Smooth muscle cell (in vitro differentiated cells): ENCODE measurements around the gene CCR8. TPM values are rescaled to one million over a fixed set of nuclear protein-coding genes. Genes with fewer than 3 reads are reported as not detected.

Source experiments
- DNase-seq: peaks from one replicate; lab custom pipeline; 2025; ENCODE audit not compliant: unreplicated experiment; lab: John Stamatoyannopoulos, UW
- H2AFZ ChIP-seq: fragments of 200-600 bp; sonication (generic); 2 replicates; pipeline ENCODE4 v1.6.0; 2016; ENCODE audit warnings: antibody characterized with exemption, low read depth, mild to moderate bottlenecking
- H3F3A ChIP-seq: fragments of 200-600 bp; sonication (generic); 2 replicates; pipeline ENCODE4 v1.6.0; 2017; ENCODE audit warnings: antibody characterized with exemption, low read depth
- H3K27ac ChIP-seq: fragments of 200-600 bp; sonication (generic); 2 replicates; pipeline ENCODE4 v1.5.1; 2016; ENCODE audit warnings: low read depth, mild to moderate bottlenecking
- H3K27me3 ChIP-seq: fragments of 200-600 bp; sonication (generic); 2 replicates; pipeline ENCODE4 v1.6.1; 2016; ENCODE audit warnings: low read depth, mild to moderate bottlenecking
- H3K36me3 ChIP-seq: fragments of 200-600 bp; sonication (generic); 2 replicates; pipeline ENCODE4 v1.5.1; 2016; ENCODE audit warnings: low read depth
- H3K4me1 ChIP-seq: fragments of 200-600 bp; sonication (generic); 2 replicates; pipeline ENCODE4 v1.5.1; 2016; ENCODE audit warnings: low read depth
- H3K4me2 ChIP-seq: fragments of 200-600 bp; sonication (generic); 2 replicates; pipeline ENCODE4 v1.6.0; 2016; ENCODE audit warnings: mild to moderate bottlenecking
- H3K4me3 ChIP-seq: fragments of 200-600 bp; sonication (generic); 2 replicates; pipeline ENCODE4 v1.5.1; 2016; ENCODE audit warnings: mild to moderate bottlenecking
- H3K79me2 ChIP-seq: fragments of 200-600 bp; sonication (generic); 2 replicates; pipeline ENCODE4 v1.6.0; 2016; ENCODE audit warnings: low read depth, mild to moderate bottlenecking
- H3K9ac ChIP-seq: fragments of 200-600 bp; sonication (generic); 2 replicates; pipeline ENCODE4 v1.6.0; 2016; ENCODE audit warnings: low read depth
- H3K9me3 ChIP-seq: fragments of 200-600 bp; sonication (generic); replicated peaks from 2 replicates; pipeline ENCODE4 v1.5.1; 2016; ENCODE audit warnings: low read depth
- H4K20me1 ChIP-seq: fragments of 200-600 bp; sonication (generic); 2 replicates; pipeline ENCODE4 v1.6.0; 2016; ENCODE audit warnings: low read depth
- WGBS: methylation state at CpG from one replicate; pipeline ENCODE4 v1.1.7; 2016; ENCODE audit warnings: low lambda C conversion rate; 5-methylcytosine and 5-hydroxymethylcytosine counted together
- polyA plus RNA-seq: library from polyadenylated mRNA; unstranded; fragments of >200 nt; fragmentation: Nextera tagmentation; extraction: Ambion mirVana; gene quantifications from 2 replicates; pipeline ENCODE4 v1.2.1, GENCODE V29; 2016
- total RNA-seq: library from RNA; depleted of rRNA; stranded (reverse); fragments of >200 nt; gene quantifications from 2 replicates; pipeline ENCODE4 v1.2.3, GENCODE V29; 2014
- TF ChIP-seq, protein P1 (sequence below): fragments of 200-600 bp; sonication (generic); IDR thresholded peaks from 2 replicates; pipeline ENCODE4 v1.5.1; 2017; ENCODE audit warnings: borderline replicate concordance, mild to moderate bottlenecking, antibody characterized with exemption; ENCODE audit not compliant: insufficient read depth, poor library complexity, severe bottlenecking

The CCR8 gene
- total and polyA plus RNA-seq, 2 experiments from 2014 or later, result not detected

GRCh38 chr3:39286771-39287170, 42.7 kb upstream of the CCR8 start:
- 97% methylated on average over 3 of the region's 3 CpGs for WGBS

DNA sequence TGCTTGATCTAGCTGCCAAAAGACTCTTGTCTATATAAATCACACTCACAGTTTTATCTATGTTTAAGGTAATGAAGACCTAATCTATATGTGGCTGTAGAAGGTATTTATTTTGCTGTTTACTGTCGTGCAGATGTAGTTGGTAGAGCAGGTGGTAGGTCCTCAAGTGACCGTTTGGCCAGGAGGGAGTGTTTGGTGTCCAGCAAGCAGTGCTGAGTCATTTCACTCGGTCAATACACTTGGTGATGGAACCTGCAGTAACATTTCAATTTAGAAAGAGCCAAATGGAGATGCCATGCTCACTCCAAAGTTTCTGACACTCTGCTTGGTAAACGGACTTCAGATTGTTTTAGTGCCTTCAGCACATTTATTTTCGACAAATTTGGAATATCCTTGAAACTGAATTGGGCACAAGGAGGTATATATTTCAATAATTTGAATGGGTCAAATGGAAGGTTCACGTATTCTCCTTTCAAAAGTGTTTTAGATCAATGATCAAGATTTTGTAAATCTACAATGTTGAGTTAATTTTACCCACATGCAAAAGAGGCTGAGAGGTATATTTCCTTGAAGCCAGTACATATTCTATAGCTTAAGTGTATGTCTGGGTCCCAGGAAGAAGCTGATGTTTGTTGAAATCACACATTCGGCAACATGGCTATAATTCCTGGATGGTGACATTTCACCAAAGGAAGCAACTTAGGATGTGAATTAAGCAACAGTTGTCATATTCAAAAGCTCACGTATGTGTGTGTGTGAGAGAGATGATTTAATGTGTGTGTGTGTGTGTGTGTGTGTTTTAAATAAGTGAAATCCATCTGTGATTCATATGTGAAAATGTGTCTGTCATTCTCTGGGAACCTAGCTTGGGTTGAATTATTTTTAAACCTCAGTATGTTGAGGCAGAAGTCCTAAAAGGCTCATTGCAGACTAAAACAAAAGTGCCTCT, 42.0 kb upstream of the CCR8 start:
- Histone ChIP-seq H3K9ac (no peak overlapping the region), H3K4me1 (no peaks in the 10 kb centered on the region), H3K27me3 (no peaks in the 10 kb centered on the region), H4K20me1 (no peaks in the 10 kb centered on the region), H3F3A (no peaks in the 10 kb centered on the region), H3K9me3 (no peaks in the 10 kb centered on the region), H3K79me2 (no peaks in the 10 kb centered on the region), H3K27ac (no peak overlapping the region), H3K36me3 (no peaks in the 10 kb centered on the region), H3K4me3 (no peak overlapping the region), H2AFZ (no peak overlapping the region), H3K4me2 (no peak overlapping the region)
- no peak for DNase-seq
- TF ChIP-seq, protein P1, sequence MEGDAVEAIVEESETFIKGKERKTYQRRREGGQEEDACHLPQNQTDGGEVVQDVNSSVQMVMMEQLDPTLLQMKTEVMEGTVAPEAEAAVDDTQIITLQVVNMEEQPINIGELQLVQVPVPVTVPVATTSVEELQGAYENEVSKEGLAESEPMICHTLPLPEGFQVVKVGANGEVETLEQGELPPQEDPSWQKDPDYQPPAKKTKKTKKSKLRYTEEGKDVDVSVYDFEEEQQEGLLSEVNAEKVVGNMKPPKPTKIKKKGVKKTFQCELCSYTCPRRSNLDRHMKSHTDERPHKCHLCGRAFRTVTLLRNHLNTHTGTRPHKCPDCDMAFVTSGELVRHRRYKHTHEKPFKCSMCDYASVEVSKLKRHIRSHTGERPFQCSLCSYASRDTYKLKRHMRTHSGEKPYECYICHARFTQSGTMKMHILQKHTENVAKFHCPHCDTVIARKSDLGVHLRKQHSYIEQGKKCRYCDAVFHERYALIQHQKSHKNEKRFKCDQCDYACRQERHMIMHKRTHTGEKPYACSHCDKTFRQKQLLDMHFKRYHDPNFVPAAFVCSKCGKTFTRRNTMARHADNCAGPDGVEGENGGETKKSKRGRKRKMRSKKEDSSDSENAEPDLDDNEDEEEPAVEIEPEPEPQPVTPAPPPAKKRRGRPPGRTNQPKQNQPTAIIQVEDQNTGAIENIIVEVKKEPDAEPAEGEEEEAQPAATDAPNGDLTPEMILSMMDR, result no peak
- 73% methylated on average over 8 of the region's 8 CpGs for WGBS

More at GRCh38 chr3:39286771-39287170, 42.7 kb upstream of the CCR8 start:
- H3K4me1 ChIP-seq, result no peaks in the 10 kb centered on the region
- H3K79me2 ChIP-seq, result no peaks in the 10 kb centered on the region
- H2AFZ ChIP-seq, result no peak overlapping the region
- H3K4me2 ChIP-seq, result no peak overlapping the region
- TF ChIP-seq, protein P1, result no peak
- H3K4me3 ChIP-seq, result no peak overlapping the region
- H3K27me3 ChIP-seq, result no peaks in the 10 kb centered on the region
- no peaks in the 10 kb centered on the region for H3F3A ChIP-seq
- H3K9ac ChIP-seq, result no peak overlapping the region
- no peaks in the 10 kb centered on the region for H3K9me3 ChIP-seq
- no peaks in the 10 kb centered on the region for H4K20me1 ChIP-seq
- DNase-seq, result no peak
- H3K27ac ChIP-seq, result no peak overlapping the region
- no peaks in the 10 kb centered on the region for H3K36me3 ChIP-seq

DNA sequence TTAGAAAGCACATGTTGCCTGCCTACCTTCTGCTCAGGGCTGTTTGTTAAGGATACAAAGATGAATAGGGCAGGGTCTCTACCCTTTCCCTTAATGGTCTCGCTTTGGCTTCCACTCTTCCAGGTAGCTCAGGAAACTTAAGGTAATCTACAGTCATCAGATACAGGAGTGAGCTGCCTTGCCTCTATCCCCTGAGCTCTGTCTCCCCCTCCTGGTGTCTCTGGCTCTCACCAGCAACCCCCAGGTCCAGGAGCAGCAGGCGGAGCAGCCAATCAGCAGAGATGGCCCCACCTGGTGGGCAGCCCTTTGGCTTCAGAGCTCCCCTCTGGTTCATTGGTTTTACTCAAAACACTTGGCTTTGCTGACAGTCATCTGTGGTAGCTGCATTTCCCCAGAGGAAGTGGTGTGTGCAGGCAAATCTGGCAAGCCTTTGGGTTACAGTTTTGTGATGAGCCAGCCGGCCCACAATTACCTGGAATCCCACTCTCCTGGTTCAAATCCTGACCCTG, 41.2 kb upstream of the CCR8 start:
- Histone ChIP-seq H3K36me3 (no peaks in the 10 kb centered on the region), H3K4me2 (no peak overlapping the region), H3K4me3 (no peak overlapping the region), H2AFZ (no peak overlapping the region), H3K9ac (no peak overlapping the region), H3K4me1 (no peaks in the 10 kb centered on the region), H3K9me3 (no peaks in the 10 kb centered on the region), H3K27me3 (no peaks in the 10 kb centered on the region), H3K79me2 (no peaks in the 10 kb centered on the region), H4K20me1 (no peaks in the 10 kb centered on the region), H3K27ac (no peak overlapping the region), H3F3A (no peaks in the 10 kb centered on the region)
- WGBS, result 32% methylated on average over 3 of the region's 3 CpGs
- TF ChIP-seq, protein P1, result peak; percentile 95
- peak; percentile 9 for DNase-seq

DNA sequence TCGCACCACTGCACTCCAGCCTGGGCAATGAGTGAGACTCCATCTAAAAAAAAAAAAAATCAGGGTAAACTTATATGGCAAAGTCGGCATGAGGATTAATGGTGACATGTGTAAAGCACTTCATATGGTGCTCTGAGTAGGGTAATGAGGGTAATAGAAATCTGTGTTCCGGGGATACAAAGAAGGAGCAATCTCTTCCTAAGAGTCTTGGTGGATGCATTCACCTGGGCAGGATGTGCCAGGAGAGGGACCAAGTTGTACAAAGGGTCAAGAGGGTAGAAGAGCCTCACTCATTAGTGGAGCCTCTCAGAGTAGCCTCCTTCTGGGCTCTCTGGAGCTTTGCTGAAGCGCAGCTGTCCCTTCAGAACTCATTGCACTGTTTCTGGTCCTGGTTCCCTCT, 40.4 kb upstream of the CCR8 start:
- Histone ChIP-seq H3F3A (no peaks in the 10 kb centered on the region), H3K4me2 (no peak overlapping the region), H3K4me1 (no peaks in the 10 kb centered on the region), H2AFZ (no peak overlapping the region), H3K4me3 (no peak overlapping the region), H3K36me3 (no peaks in the 10 kb centered on the region), H3K79me2 (no peaks in the 10 kb centered on the region), H4K20me1 (no peaks in the 10 kb centered on the region), H3K9ac (no peak overlapping the region), H3K27me3 (no peaks in the 10 kb centered on the region), H3K27ac (no peak overlapping the region), H3K9me3 (no peaks in the 10 kb centered on the region)
- TF ChIP-seq, protein P1, result no peak
- no peak for DNase-seq
- WGBS, result 100% methylated on average over 4 of the region's 4 CpGs
